ENCODE data around the gene SLC9A9.

The SLC9A9 gene

GRCh38 chr3:143578810-143579435, 269.3 kb downstream of the SLC9A9 start:
- Histone ChIP-seq H3K36me3 (replicated peaks; ENCODE audit: insufficient read depth, low read length) (no peaks in the 10 kb centered on the region), H3F3A (ENCODE audit: insufficient read depth, low read length) (no peaks in the 10 kb centered on the region), H3K4me2 (ENCODE audit: low read depth, low read length) (no peak overlapping the region), H3K9me2 (replicated peaks; ENCODE audit: insufficient read depth, low read length) (no peaks in the 10 kb centered on the region), H3K27me3 (replicated peaks; ENCODE audit: insufficient read depth, low read length) (no peaks in the 10 kb centered on the region), H4K20me1 (ENCODE audit: insufficient read depth, low read length) (no peaks in the 10 kb centered on the region), H3K4me3 (ENCODE audit: low read length) (no peak overlapping the region), H3K27ac (ENCODE audit: low read length) (no peak overlapping the region), H2AFZ (ENCODE audit: low read length) (no peak overlapping the region), H3K9ac (ENCODE audit: low read length) (no peak overlapping the region), H3K4me1 (ENCODE audit: low read length) (0 out of 2 replicates have a peak, but pooled peaks cover 3% of the 10 kb centered on the region), H3K9me3 (replicated peaks; ENCODE audit: insufficient read depth, low read length) (no peaks in the 10 kb centered on the region), H3K79me2 (ENCODE audit: low read length) (no peaks in the 10 kb centered on the region)
- TF ChIP-seq, protein P1, sequence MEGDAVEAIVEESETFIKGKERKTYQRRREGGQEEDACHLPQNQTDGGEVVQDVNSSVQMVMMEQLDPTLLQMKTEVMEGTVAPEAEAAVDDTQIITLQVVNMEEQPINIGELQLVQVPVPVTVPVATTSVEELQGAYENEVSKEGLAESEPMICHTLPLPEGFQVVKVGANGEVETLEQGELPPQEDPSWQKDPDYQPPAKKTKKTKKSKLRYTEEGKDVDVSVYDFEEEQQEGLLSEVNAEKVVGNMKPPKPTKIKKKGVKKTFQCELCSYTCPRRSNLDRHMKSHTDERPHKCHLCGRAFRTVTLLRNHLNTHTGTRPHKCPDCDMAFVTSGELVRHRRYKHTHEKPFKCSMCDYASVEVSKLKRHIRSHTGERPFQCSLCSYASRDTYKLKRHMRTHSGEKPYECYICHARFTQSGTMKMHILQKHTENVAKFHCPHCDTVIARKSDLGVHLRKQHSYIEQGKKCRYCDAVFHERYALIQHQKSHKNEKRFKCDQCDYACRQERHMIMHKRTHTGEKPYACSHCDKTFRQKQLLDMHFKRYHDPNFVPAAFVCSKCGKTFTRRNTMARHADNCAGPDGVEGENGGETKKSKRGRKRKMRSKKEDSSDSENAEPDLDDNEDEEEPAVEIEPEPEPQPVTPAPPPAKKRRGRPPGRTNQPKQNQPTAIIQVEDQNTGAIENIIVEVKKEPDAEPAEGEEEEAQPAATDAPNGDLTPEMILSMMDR (IDR thresholded peaks at IDR 0.05; ENCODE audit: low read length), result no peak
- TF ChIP-seq EZH2phosphoT487 (IDR thresholded peaks at IDR 0.05; ENCODE audit: low read length) (no peak), EZH2 (optimal IDR thresholded peaks at IDR 0.05; ENCODE audit: low read depth, low read length) (no peak)
- no peak for DNase-seq

DNA sequence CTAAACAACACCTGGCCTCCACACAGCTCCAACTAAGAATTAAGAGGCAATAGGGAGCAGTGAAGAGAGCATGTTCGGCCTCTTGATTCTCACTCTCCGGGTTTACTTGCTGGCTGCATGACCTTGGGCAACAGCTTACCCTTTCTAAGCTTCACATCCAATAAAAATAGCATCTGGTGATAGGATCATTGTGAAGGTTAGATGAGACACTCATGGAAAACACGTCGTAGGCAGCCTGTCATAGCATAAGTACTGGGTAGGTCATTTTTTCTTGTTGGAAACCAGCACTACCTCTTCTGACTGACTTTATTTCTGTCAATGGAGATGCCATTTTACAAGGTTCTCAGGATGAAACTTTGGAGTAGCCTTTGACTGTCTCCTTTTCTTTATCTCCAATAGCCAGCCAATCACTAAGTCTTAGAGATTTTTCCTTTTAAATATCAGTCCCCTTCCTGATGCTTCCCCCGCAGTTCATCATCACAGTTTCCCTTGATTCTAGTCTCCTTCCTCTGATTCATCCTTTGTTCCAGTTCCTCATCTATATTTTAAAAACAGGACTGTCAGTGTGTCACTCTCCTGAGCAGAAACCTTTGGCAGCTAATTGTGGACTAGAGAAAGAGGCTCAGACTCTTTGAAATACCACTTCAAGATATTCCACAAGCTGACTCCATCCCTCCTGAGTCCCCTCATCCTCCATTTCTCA, 271.5 kb downstream of the SLC9A9 start:
- Histone ChIP-seq H3F3A (ENCODE audit: insufficient read depth, low read length) (no peaks in the 10 kb centered on the region), H4K20me1 (ENCODE audit: insufficient read depth, low read length) (no peaks in the 10 kb centered on the region), H3K9me2 (replicated peaks; ENCODE audit: insufficient read depth, low read length) (no peaks in the 10 kb centered on the region), H3K9me3 (replicated peaks; ENCODE audit: insufficient read depth, low read length) (no peaks in the 10 kb centered on the region), H2AFZ (ENCODE audit: low read length) (no peak overlapping the region), H3K4me1 (ENCODE audit: low read length) (no peaks in the 10 kb centered on the region), H3K27ac (ENCODE audit: low read length) (no peak overlapping the region), H3K4me2 (ENCODE audit: low read depth, low read length) (no peak overlapping the region), H3K79me2 (ENCODE audit: low read length) (no peaks in the 10 kb centered on the region), H3K4me3 (ENCODE audit: low read length) (no peak overlapping the region), H3K27me3 (replicated peaks; ENCODE audit: insufficient read depth, low read length) (no peaks in the 10 kb centered on the region), H3K9ac (ENCODE audit: low read length) (no peak overlapping the region), H3K36me3 (replicated peaks; ENCODE audit: insufficient read depth, low read length) (no peaks in the 10 kb centered on the region)
- no peak for DNase-seq
- TF ChIP-seq EZH2phosphoT487 (IDR thresholded peaks at IDR 0.05; ENCODE audit: low read length), result no peak
- TF ChIP-seq, protein P1 (IDR thresholded peaks at IDR 0.05; ENCODE audit: low read length), result no peak
- no peak for TF ChIP-seq EZH2 (optimal IDR thresholded peaks at IDR 0.05; ENCODE audit: low read depth, low read length)

- H3K36me3 ChIP-seq (replicated peaks; ENCODE audit: insufficient read depth, low read length), result no peaks in the 10 kb centered on the region
These were observed 273.3 kb downstream of the SLC9A9 start for GRCh38 chr3:143574933-143575332.

More at GRCh38 chr3:143574933-143575332, 273.3 kb downstream of the SLC9A9 start:
- Histone ChIP-seq H4K20me1 (ENCODE audit: insufficient read depth, low read length) (no peaks in the 10 kb centered on the region), H3K9ac (ENCODE audit: low read length) (no peak overlapping the region), H3K4me3 (ENCODE audit: low read length) (no peak overlapping the region), H3K9me3 (replicated peaks; ENCODE audit: insufficient read depth, low read length) (no peaks in the 10 kb centered on the region), H2AFZ (ENCODE audit: low read length) (no peak overlapping the region), H3K9me2 (replicated peaks; ENCODE audit: insufficient read depth, low read length) (no peaks in the 10 kb centered on the region), H3K4me1 (ENCODE audit: low read length) (no peaks in the 10 kb centered on the region), H3F3A (ENCODE audit: insufficient read depth, low read length) (no peaks in the 10 kb centered on the region), H3K79me2 (ENCODE audit: low read length) (no peaks in the 10 kb centered on the region), H3K27me3 (replicated peaks; ENCODE audit: insufficient read depth, low read length) (no peaks in the 10 kb centered on the region), H3K27ac (ENCODE audit: low read length) (no peak overlapping the region), H3K4me2 (ENCODE audit: low read depth, low read length) (no peak overlapping the region)
- TF ChIP-seq, protein P1 (IDR thresholded peaks at IDR 0.05; ENCODE audit: low read length), result no peak
- TF ChIP-seq EZH2phosphoT487 (IDR thresholded peaks at IDR 0.05; ENCODE audit: low read length), result no peak
- TF ChIP-seq EZH2 (optimal IDR thresholded peaks at IDR 0.05; ENCODE audit: low read depth, low read length), result no peak
- no peak for DNase-seq
